ENCODE measurements around the gene XIRP2. TPM values are rescaled to one million over a fixed set of nuclear protein-coding genes. Genes with fewer than 3 reads are reported as not detected.

The XIRP2 gene
- total RNA-seq, 1 donor from 2014 or later: not detected

DNA sequence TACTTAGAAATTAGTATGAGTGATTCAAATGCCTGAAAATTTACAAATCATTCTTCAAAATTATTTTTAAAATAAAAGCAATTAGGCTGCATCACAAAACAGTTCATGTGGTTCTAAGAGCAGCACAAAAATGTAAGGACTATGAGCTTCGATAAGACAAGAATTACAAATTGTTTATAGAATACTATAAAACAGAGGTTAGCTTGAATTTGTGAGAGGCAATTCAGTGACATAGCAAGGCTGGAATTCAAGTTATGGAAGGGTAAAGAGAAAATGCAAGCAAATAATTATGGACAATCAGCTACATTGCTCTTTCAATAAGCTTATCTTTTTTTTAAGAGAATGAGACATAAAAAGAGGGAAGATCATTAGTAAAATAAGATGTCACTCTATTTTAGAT, 7.1 kb upstream of the XIRP2 start:
- H3K4me1 Mint-ChIP-seq: no peaks in the 10 kb centered on the region
- no peaks in the 10 kb centered on the region for H3K79me2 ChIP-seq (ENCODE audit: low read depth)
- H2AFZ ChIP-seq (replicated peaks): no peak overlapping the region
- H3K4me3 ChIP-seq: no peak overlapping the region
- no peak overlapping the region for H3K9ac ChIP-seq
- no peaks in the 10 kb centered on the region for H3K36me3 Mint-ChIP-seq
- H3K27me3 Mint-ChIP-seq (ENCODE audit: insufficient read depth, low read depth): no peaks in the 10 kb centered on the region
- H4K20me1 ChIP-seq (ENCODE audit: low read depth): no peaks in the 10 kb centered on the region
- TF ChIP-seq EZH2 (IDR thresholded peaks at IDR 0.05) (no peak), EZH2phosphoT487 (IDR thresholded peaks at IDR 0.05) (no peak)
- TF ChIP-seq, protein P1, sequence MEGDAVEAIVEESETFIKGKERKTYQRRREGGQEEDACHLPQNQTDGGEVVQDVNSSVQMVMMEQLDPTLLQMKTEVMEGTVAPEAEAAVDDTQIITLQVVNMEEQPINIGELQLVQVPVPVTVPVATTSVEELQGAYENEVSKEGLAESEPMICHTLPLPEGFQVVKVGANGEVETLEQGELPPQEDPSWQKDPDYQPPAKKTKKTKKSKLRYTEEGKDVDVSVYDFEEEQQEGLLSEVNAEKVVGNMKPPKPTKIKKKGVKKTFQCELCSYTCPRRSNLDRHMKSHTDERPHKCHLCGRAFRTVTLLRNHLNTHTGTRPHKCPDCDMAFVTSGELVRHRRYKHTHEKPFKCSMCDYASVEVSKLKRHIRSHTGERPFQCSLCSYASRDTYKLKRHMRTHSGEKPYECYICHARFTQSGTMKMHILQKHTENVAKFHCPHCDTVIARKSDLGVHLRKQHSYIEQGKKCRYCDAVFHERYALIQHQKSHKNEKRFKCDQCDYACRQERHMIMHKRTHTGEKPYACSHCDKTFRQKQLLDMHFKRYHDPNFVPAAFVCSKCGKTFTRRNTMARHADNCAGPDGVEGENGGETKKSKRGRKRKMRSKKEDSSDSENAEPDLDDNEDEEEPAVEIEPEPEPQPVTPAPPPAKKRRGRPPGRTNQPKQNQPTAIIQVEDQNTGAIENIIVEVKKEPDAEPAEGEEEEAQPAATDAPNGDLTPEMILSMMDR (IDR thresholded peaks at IDR 0.05): no peak
- no peak overlapping the region for H3K27ac ChIP-seq
- H3K27ac Mint-ChIP-seq: no peak overlapping the region
- no peaks in the 10 kb centered on the region for H3F3A ChIP-seq (ENCODE audit: low read depth)
- no peaks in the 10 kb centered on the region for H3K9me3 Mint-ChIP-seq
- H3K4me1 ChIP-seq: no peaks in the 10 kb centered on the region
- H3K4me2 ChIP-seq: no peak overlapping the region
- no peaks in the 10 kb centered on the region for H3K36me3 ChIP-seq
- no peak overlapping the region for H3K4me3 Mint-ChIP-seq
- DNase-seq (ENCODE audit: low spot score): no peak
- H3K9me3 ChIP-seq (ENCODE audit: low read depth): no peaks in the 10 kb centered on the region
- H3K27me3 ChIP-seq: no peaks in the 10 kb centered on the region

DNA sequence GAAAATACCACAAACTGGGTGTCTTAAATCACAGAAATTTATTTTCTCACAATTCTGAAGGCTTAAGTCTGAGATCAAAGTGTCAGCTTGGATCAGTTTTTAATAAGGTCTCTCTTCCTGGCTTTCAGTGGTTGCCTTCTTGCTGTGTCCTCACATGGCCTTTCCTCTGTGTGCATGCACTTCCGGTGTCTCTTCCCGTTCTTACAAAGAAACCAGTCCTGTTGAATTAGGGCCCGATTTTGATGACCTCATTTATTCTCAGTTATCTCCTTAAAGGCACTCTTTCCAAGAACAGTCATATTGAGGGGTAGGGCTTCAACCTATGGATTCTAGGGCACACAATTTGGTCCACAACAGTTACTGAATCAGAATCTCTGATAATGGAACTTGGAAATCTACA, 5.4 kb upstream of the XIRP2 start:
- no peak overlapping the region for H2AFZ ChIP-seq (replicated peaks)
- H3K4me3 Mint-ChIP-seq: no peak overlapping the region
- no peaks in the 10 kb centered on the region for H3K36me3 ChIP-seq

DNA sequence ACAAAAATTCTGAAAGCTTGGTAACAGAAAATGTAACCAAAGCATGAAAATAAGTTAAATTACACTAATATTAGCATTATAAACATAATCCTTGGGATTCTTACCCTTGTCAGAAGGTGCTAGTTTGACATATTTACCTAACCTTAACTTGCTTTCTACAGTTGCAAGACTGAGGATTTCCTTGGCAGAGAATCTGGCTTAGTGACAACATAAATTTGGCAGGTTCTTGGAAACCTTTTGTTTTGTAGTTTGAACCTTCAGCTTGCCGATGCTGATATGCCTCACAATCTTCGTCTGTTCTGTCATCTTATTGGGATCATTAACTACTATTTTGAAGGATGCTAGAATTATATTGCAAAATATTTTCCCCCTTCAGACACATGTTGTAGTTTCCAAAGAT, 3.4 kb downstream of the XIRP2 start:
- TF ChIP-seq, protein P1 (IDR thresholded peaks at IDR 0.05): no peak
- TF ChIP-seq EZH2phosphoT487 (IDR thresholded peaks at IDR 0.05) (no peak), EZH2 (IDR thresholded peaks at IDR 0.05) (no peak)
- no peaks in the 10 kb centered on the region for H3K9me3 Mint-ChIP-seq
- H3K36me3 Mint-ChIP-seq: no peaks in the 10 kb centered on the region
- no peak overlapping the region for H3K9ac ChIP-seq
- H3K27ac ChIP-seq: no peak overlapping the region
- H2AFZ ChIP-seq (replicated peaks): no peak overlapping the region
- no peaks in the 10 kb centered on the region for H3K27me3 ChIP-seq
- H3K36me3 ChIP-seq: no peaks in the 10 kb centered on the region
- H4K20me1 ChIP-seq (ENCODE audit: low read depth): no peaks in the 10 kb centered on the region
- peaks cover 4% of the 10 kb centered on the region for H3K4me1 ChIP-seq
- no peaks in the 10 kb centered on the region for H3F3A ChIP-seq (ENCODE audit: low read depth)
- no peak overlapping the region for H3K4me3 ChIP-seq
- H3K9me3 ChIP-seq (ENCODE audit: low read depth): no peaks in the 10 kb centered on the region
- H3K27me3 Mint-ChIP-seq (ENCODE audit: insufficient read depth, low read depth): peaks cover 2% of the 10 kb centered on the region
- no peak overlapping the region for H3K4me2 ChIP-seq
- no peaks in the 10 kb centered on the region for H3K79me2 ChIP-seq (ENCODE audit: low read depth)
- no peak overlapping the region for H3K27ac Mint-ChIP-seq
- no peaks in the 10 kb centered on the region for H3K4me1 Mint-ChIP-seq
- DNase-seq (ENCODE audit: low spot score): no peak
- H3K4me3 Mint-ChIP-seq: no peak overlapping the region

More for the DNA sequence above, 5.4 kb upstream of the XIRP2 start:
- DNase-seq (ENCODE audit: low spot score): no peak
- Histone ChIP-seq H3K27me3 (no peaks in the 10 kb centered on the region), H3F3A (ENCODE audit: low read depth) (no peaks in the 10 kb centered on the region), H4K20me1 (ENCODE audit: low read depth) (no peaks in the 10 kb centered on the region), H3K4me3 (no peak overlapping the region), H3K27ac (no peak overlapping the region), H3K79me2 (ENCODE audit: low read depth) (no peaks in the 10 kb centered on the region), H3K4me1 (no peaks in the 10 kb centered on the region), H3K4me2 (no peak overlapping the region), H3K9me3 (ENCODE audit: low read depth) (no peaks in the 10 kb centered on the region), H3K9ac (no peak overlapping the region)
- H3K27me3 Mint-ChIP-seq (ENCODE audit: insufficient read depth, low read depth): no peaks in the 10 kb centered on the region
- no peaks in the 10 kb centered on the region for H3K36me3 Mint-ChIP-seq
- H3K4me1 Mint-ChIP-seq: no peaks in the 10 kb centered on the region
- no peak overlapping the region for H3K27ac Mint-ChIP-seq
- TF ChIP-seq EZH2phosphoT487 (IDR thresholded peaks at IDR 0.05) (no peak), EZH2 (IDR thresholded peaks at IDR 0.05) (no peak)
- TF ChIP-seq, protein P1 (IDR thresholded peaks at IDR 0.05): no peak
- H3K9me3 Mint-ChIP-seq: no peaks in the 10 kb centered on the region

Data from neural progenitor cell (in vitro differentiated cells).